CD14-positive monocyte (primary cell): ENCODE data around the gene GRID2. TPM values are rescaled to one million over a fixed set of nuclear protein-coding genes. Genes with fewer than 3 reads are reported as not detected.

Experiments
- DNase-seq, 3 donors: peaks; one replicate each; pipeline ENCODE4 v3.0.0-alpha.2; 2011 to 2022
- H2AFZ ChIP-seq: 2 replicates; pipeline ENCODE4 v1.6.0; 2012; ENCODE audit warnings: mild to moderate bottlenecking, low read depth, low read length, inconsistent platforms; ENCODE audit not compliant: insufficient read depth, poor library complexity, severe bottlenecking
- H3K27ac ChIP-seq, 2 donors: 1 replicate in 1 of 2; 2 replicates in 1 of 2; pipeline ENCODE4 v1.5.1; 2012 to 2013; ENCODE audit warnings: low read length in 2 of 2, control low read depth in 1 of 2, inconsistent platforms in 1 of 2, low read depth in 1 of 2, mild to moderate bottlenecking in 1 of 2
- H3K27me3 ChIP-seq, 2 donors: one replicate each; pipeline versions ENCODE4 v1.6.0 to v1.6.1; 2011 to 2013; ENCODE audit warnings: low read length in 2 of 2; ENCODE audit not compliant: control insufficient read depth in 2 of 2, insufficient read depth in 2 of 2
- H3K36me3 ChIP-seq, 2 donors: replicated peaks in 1 of 2; 1 replicate in 1 of 2; 2 replicates in 1 of 2; pipeline versions ENCODE4 v1.5.1 to v1.6.1; 2012 to 2013; ENCODE audit warnings: low read length in 2 of 2, control low read depth in 1 of 2, inconsistent platforms in 1 of 2, mild to moderate bottlenecking in 1 of 2; ENCODE audit not compliant: insufficient read depth in 2 of 2, control insufficient read depth in 1 of 2
- H3K4me1 ChIP-seq, 2 donors: 1 replicate in 1 of 2; 2 replicates in 1 of 2; pipeline versions ENCODE4 v1.5.1 to v1.6.1; 2012 to 2013; ENCODE audit warnings: low read length in 2 of 2, control low read depth in 1 of 2, inconsistent platforms in 1 of 2, mild to moderate bottlenecking in 1 of 2, moderate library complexity in 1 of 2; ENCODE audit not compliant: insufficient read depth in 2 of 2, control insufficient read depth in 1 of 2
- H3K4me2 ChIP-seq: replicated peaks from 2 replicates; pipeline ENCODE3; 2012; ENCODE audit warnings: low read length, moderate library complexity, mild to moderate bottlenecking; ENCODE audit not compliant: poor library complexity, severe bottlenecking; ENCODE audit errors: extremely low read depth
- H3K4me3 ChIP-seq, 3 experiments: fragments of 200-600 bp in 1 of 3; sonication (generic) in 1 of 3; replicated peaks in 1 of 3; 1 replicate in 2 of 3; 2 replicates in 1 of 3; pipeline ENCODE4 v1.5.1; 2011 to 2013; ENCODE audit warnings: low read length in 3 of 3, mild to moderate bottlenecking in 3 of 3, control low read depth in 2 of 3, low read depth in 2 of 3, inconsistent platforms in 1 of 3, moderate library complexity in 1 of 3
- H3K79me2 ChIP-seq: 2 replicates; pipeline ENCODE4 v1.6.0; 2012; ENCODE audit warnings: mild to moderate bottlenecking, control low read depth, inconsistent platforms, low read length, moderate library complexity; ENCODE audit not compliant: insufficient read depth
- H3K9ac ChIP-seq: 2 replicates; pipeline ENCODE4 v1.6.0; 2017; ENCODE audit warnings: low read length, mild to moderate bottlenecking; ENCODE audit not compliant: insufficient read depth, poor library complexity, severe bottlenecking
- H3K9me3 ChIP-seq, 2 donors: replicated peaks in 1 of 2; 1 replicate in 1 of 2; 2 replicates in 1 of 2; pipeline versions ENCODE4 v1.5.1 to v1.6.1; 2012 to 2013; ENCODE audit warnings: low read length in 2 of 2, control low read depth in 1 of 2; ENCODE audit not compliant: control insufficient read depth in 1 of 2, insufficient read depth in 1 of 2
- H4K20me1 ChIP-seq: 2 replicates; pipeline ENCODE4 v1.6.0; 2012; ENCODE audit warnings: mild to moderate bottlenecking, low read length, control low read depth, moderate library complexity; ENCODE audit not compliant: insufficient read depth
- H3K27ac Mint-ChIP-seq, 7 donors: one replicate each; pipeline ENCODE4 v1.8.0; 2020; ENCODE audit warnings: mild to moderate bottlenecking in 7 of 7, mixed read lengths in 7 of 7, moderate library complexity in 6 of 7, inconsistent platforms in 2 of 7
- H3K27me3 Mint-ChIP-seq, 3 donors: one replicate each; pipeline ENCODE4 v1.8.0; 2021 to 2022; ENCODE audit warnings: low read depth in 3 of 3, mild to moderate bottlenecking in 3 of 3, mixed read lengths in 3 of 3, moderate library complexity in 3 of 3, inconsistent platforms in 1 of 3
- H3K36me3 Mint-ChIP-seq, 2 donors: one replicate each; pipeline ENCODE4 v1.8.0; 2020; ENCODE audit warnings: mixed read lengths in 2 of 2, inconsistent platforms in 1 of 2, mild to moderate bottlenecking in 1 of 2
- H3K4me1 Mint-ChIP-seq: one replicate; pipeline ENCODE4 v1.8.0; 2020; ENCODE audit warnings: mild to moderate bottlenecking, mixed read lengths
- H3K4me3 Mint-ChIP-seq, 2 donors: one replicate each; pipeline ENCODE4 v1.8.0; 2020; ENCODE audit warnings: mild to moderate bottlenecking in 2 of 2, mixed read lengths in 2 of 2, moderate library complexity in 1 of 2
- H3K9me3 Mint-ChIP-seq, 7 donors: one replicate each; pipeline ENCODE4 v1.8.0; 2020 to 2022; ENCODE audit warnings: mixed read lengths in 7 of 7, mild to moderate bottlenecking in 6 of 7, moderate library complexity in 6 of 7, inconsistent platforms in 2 of 7
- CTCF ChIP-seq: fragments of 200-600 bp; IDR thresholded peaks from one replicate; pipeline ENCODE4 v1.8.0; 2022; ENCODE audit warnings: antibody characterized with exemption, mild to moderate bottlenecking
- WGBS: methylation state at CpG from one replicate; pipeline ENCODE4 v1.1.5; 2013; ENCODE audit warnings: missing lambda C conversion rate; ENCODE audit not compliant: insufficient coverage; 5-methylcytosine and 5-hydroxymethylcytosine counted together
- intact Hi-C, 2 donors: fragments of 100-400 bp; cut with micrococcal nuclease; formaldehyde crosslinking; loops; one replicate each; pipeline versions ENCODE4 v1.15.0 to v1.15.1; 2023
- polyA plus RNA-seq, 3 donors: library from polyadenylated mRNA; depleted of rRNA in 1 of 3; unstranded in 2 of 3; stranded (reverse) in 1 of 3; fragments of 300-500 nt in 2 of 3; fragments of >200 nt in 1 of 3; fragmentation: Illumina TruSeq in 2 of 3; gene quantifications; 1 replicate in 2 of 3; 2 replicates in 1 of 3; pipeline ENCODE4 v1.2.3, GENCODE V29; 2012 to 2021

Gene GRID2
- polyA plus RNA-seq, 3 donors: not detected

- no peaks in the 10 kb centered on the region for H3K36me3 ChIP-seq
- H3K27ac Mint-ChIP-seq: no peak overlapping the region
- no peak overlapping the region for H3K27ac ChIP-seq
- no peaks in the 10 kb centered on the region for H3K36me3 Mint-ChIP-seq
- H2AFZ ChIP-seq: no peak overlapping the region
- peaks cover 0 to 3% (median 0%) of the 10 kb centered on the region in 7 donors for H3K9me3 Mint-ChIP-seq
- H3K9ac ChIP-seq: no peak overlapping the region
- TF ChIP-seq CTCF: no peak
- H3K27me3 ChIP-seq: no peaks in the 10 kb centered on the region
- no peaks in the 10 kb centered on the region for H4K20me1 ChIP-seq
- no peaks in the 10 kb centered on the region for H3K27me3 Mint-ChIP-seq
- H3K4me3 ChIP-seq: no peak overlapping the region
- no peak for DNase-seq
- H3K4me1 ChIP-seq: no peaks in the 10 kb centered on the region
- no peaks in the 10 kb centered on the region for H3K4me1 Mint-ChIP-seq
- H3K4me2 ChIP-seq: no peak overlapping the region
- H3K4me3 Mint-ChIP-seq: no peak overlapping the region
- no peaks in the 10 kb centered on the region for H3K79me2 ChIP-seq
- no CpG with 5 or more reads among the region's 1 CpG for WGBS
- no peaks in the 10 kb centered on the region for H3K9me3 ChIP-seq
- intact Hi-C loops: no loop called here
These were observed 581.9 kb downstream of the GRID2 start for GRCh38 chr4:92885632-92886031.

- Mint-ChIP-seq H3K4me3 (no peak overlapping the region), H3K4me1 (no peaks in the 10 kb centered on the region), H3K27me3 (no peaks in the 10 kb centered on the region), H3K27ac (no peak overlapping the region), H3K9me3 (peaks cover 0 to 4% (median 0%) of the 10 kb centered on the region in 7 donors), H3K36me3 (no peaks in the 10 kb centered on the region)
- Histone ChIP-seq H3K27me3 (no peaks in the 10 kb centered on the region), H3K4me3 (no peak overlapping the region), H3K36me3 (no peaks in the 10 kb centered on the region), H3K4me2 (no peak overlapping the region), H3K79me2 (no peaks in the 10 kb centered on the region), H3K27ac (no peak overlapping the region), H3K9ac (no peak overlapping the region), H3K9me3 (peaks cover 0 to 2% of the 10 kb centered on the region in 2 donors), H4K20me1 (no peaks in the 10 kb centered on the region), H3K4me1 (no peaks in the 10 kb centered on the region), H2AFZ (no peak overlapping the region)
- no peak for DNase-seq
- intact Hi-C loops: no loop called here
- TF ChIP-seq CTCF: no peak
- 80% methylated on average over 1 of the region's 2 CpGs for WGBS
These were observed 648.7 kb downstream of the GRID2 start for GRCh38 chr4:92952426-92952825.
